ENCODE results near the gene C15orf40.
A peak's percentile ranks its signal among the peaks of the same experiment; 100 is the strongest.

The C15orf40 gene

GRCh38 chr15:82952158-82953081 is 59.0 kb downstream of the C15orf40 start, which contains the start of gene HOMER2:
TSS of gene HOMER2 (minus strand) at chr15:82952720. CDS start at chr15:82952535, 185 bp downstream.
- H3K4me1 Mint-ChIP-seq = peaks cover 4% of the 10 kb centered on the region
- H3K36me3 Mint-ChIP-seq (ENCODE audit: low read depth) = no peaks in the 10 kb centered on the region
- peak; percentile 71 for DNase-seq
- no peaks in the 10 kb centered on the region for H3K9me3 Mint-ChIP-seq
- no peak for TF ChIP-seq CTCF (IDR thresholded peaks at IDR 0.05)
- H3K4me3 Mint-ChIP-seq = peak within 1 kb of the TSS; percentile 80
- H3K27ac Mint-ChIP-seq = no peak within 1 kb of the TSS
- H3K27me3 Mint-ChIP-seq (ENCODE audit: low read depth, poor library complexity) = peaks cover 14% of the 10 kb centered on the region

GRCh38 chr15:82951472-82952157 is 59.8 kb downstream of the C15orf40 start:
- H3K27me3 Mint-ChIP-seq (ENCODE audit: low read depth, poor library complexity) = peaks cover 14% of the 10 kb centered on the region
- no peak for TF ChIP-seq CTCF (IDR thresholded peaks at IDR 0.05)

GRCh38 chr15:82950746-82951370 is 60.6 kb downstream of the C15orf40 start:
- Mint-ChIP-seq H3K27ac (no peak overlapping the region), H3K27me3 (ENCODE audit: low read depth, poor library complexity) (peaks cover 7% of the 10 kb centered on the region), H3K4me3 (no peak overlapping the region), H3K9me3 (no peaks in the 10 kb centered on the region), H3K4me1 (peaks cover 17% of the 10 kb centered on the region), H3K36me3 (ENCODE audit: low read depth) (peaks cover 5% of the 10 kb centered on the region)
- no peak for TF ChIP-seq CTCF (IDR thresholded peaks at IDR 0.05)
- DNase-seq = no peak

More at GRCh38 chr15:82951472-82952157, 59.8 kb downstream of the C15orf40 start:
- Mint-ChIP-seq H3K4me3 (no peak overlapping the region), H3K36me3 (ENCODE audit: low read depth) (peaks cover under 1% of the 10 kb centered on the region), H3K4me1 (peaks cover 12% of the 10 kb centered on the region), H3K27ac (no peak overlapping the region), H3K9me3 (no peaks in the 10 kb centered on the region)
- no peak for DNase-seq

- Mint-ChIP-seq H3K4me1 (peaks cover 17% of the 10 kb centered on the region), H3K27me3 (ENCODE audit: low read depth, poor library complexity) (peaks cover 5% of the 10 kb centered on the region), H3K27ac (no peak overlapping the region), H3K9me3 (no peaks in the 10 kb centered on the region), H3K36me3 (ENCODE audit: low read depth) (peaks cover 5% of the 10 kb centered on the region), H3K4me3 (no peak overlapping the region)
- DNase-seq = no peak
- TF ChIP-seq CTCF (IDR thresholded peaks at IDR 0.05) = no peak
These were observed 61.1 kb downstream of the C15orf40 start for GRCh38 chr15:82950295-82950694.

GRCh38 chr15:82946155-82946701 is 65.2 kb downstream of the C15orf40 start:
- no peak for TF ChIP-seq CTCF (IDR thresholded peaks at IDR 0.05)
- Mint-ChIP-seq H3K27me3 (ENCODE audit: low read depth, poor library complexity) (peaks cover 5% of the 10 kb centered on the region), H3K9me3 (no peaks in the 10 kb centered on the region), H3K36me3 (ENCODE audit: low read depth) (peaks cover 5% of the 10 kb centered on the region), H3K4me1 (peaks cover 38% of the 10 kb centered on the region), H3K27ac (no peak overlapping the region), H3K4me3 (no peak overlapping the region)
- DNase-seq = no peak
